ENCODE results near the gene KRTAP10-6. TPM values are rescaled to one million over a fixed set of nuclear protein-coding genes. Genes with fewer than 3 reads are reported as not detected.

KRTAP10-6 gene
- total RNA-seq, 2 donors from 2014 or later: not detected

GRCh38 chr21:44589586-44590305, 2.6 kb downstream of the KRTAP10-6 start:
- Histone ChIP-seq H3K9me3 (no peaks in the 10 kb centered on the region), H3K4me1 (no peaks in the 10 kb centered on the region), H3K27ac (no peak overlapping the region), H3K36me3 (replicated peaks in 1 of 2; ENCODE audit: insufficient read depth in 1 of 2, low read depth in 2 of 2) (no peaks in the 10 kb centered on the region), H3K27me3 (no peaks in the 10 kb centered on the region), H3K4me3 (no peak overlapping the region)
- WGBS, 2 donors: 60 to 63% methylated on average over 11 to 24 of the region's 24 CpGs
- TF ChIP-seq POLR2A (IDR thresholded peaks at IDR 0.05): no peak
- TF ChIP-seq CTCF (IDR thresholded peaks at IDR 0.05): no peak
- intact Hi-C loops (cut with DNase I): no loop called here
- no peak for DNase-seq
- no peak for ATAC-seq

- TF ChIP-seq CTCF (IDR thresholded peaks at IDR 0.05) (no peak), POLR2A (IDR thresholded peaks at IDR 0.05) (no peak)
- ATAC-seq: no peak
- intact Hi-C loops (cut with DNase I): no loop called here
- WGBS, 2 donors: 77 to 80% methylated on average over 2 of the region's 2 CpGs
- no peak for DNase-seq
- Histone ChIP-seq H3K27me3 (no peaks in the 10 kb centered on the region), H3K27ac (no peak overlapping the region), H3K36me3 (replicated peaks in 1 of 2; ENCODE audit: insufficient read depth in 1 of 2, low read depth in 2 of 2) (no peaks in the 10 kb centered on the region), H3K4me1 (no peaks in the 10 kb centered on the region), H3K4me3 (no peak overlapping the region), H3K9me3 (no peaks in the 10 kb centered on the region)
These were observed 3.2 kb downstream of the KRTAP10-6 start for GRCh38 chr21:44589094-44589493.

DNA sequence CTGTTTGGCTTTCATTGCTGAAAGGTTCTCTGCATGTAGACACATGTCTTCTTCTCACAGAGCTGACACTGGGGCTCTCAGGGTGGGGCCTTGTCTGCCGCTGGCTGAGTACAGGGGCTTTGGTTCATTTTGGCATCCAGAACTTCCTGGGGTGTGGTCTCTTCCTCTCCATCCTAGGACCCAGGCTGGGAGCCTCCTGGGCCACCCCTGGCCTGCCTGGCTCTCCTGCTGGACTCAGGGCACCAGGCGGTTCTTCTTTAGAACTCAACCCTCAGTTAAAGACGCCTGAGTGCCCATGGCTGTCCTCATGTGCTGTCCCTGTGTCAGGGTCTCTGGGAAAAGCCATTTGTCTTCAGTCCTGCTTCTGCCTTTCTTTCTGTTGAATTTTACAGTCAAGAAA, 6.4 kb downstream of the KRTAP10-6 start:
- Histone ChIP-seq H3K4me3 (no peak overlapping the region), H3K27me3 (no peaks in the 10 kb centered on the region), H3K9me3 (no peaks in the 10 kb centered on the region), H3K36me3 (replicated peaks in 1 of 2; ENCODE audit: insufficient read depth in 1 of 2, low read depth in 2 of 2) (no peaks in the 10 kb centered on the region), H3K27ac (no peak overlapping the region), H3K4me1 (no peaks in the 10 kb centered on the region)
- TF ChIP-seq POLR2A (IDR thresholded peaks at IDR 0.05) (no peak), CTCF (IDR thresholded peaks at IDR 0.05) (no peak)
- intact Hi-C loops (cut with DNase I): no loop called here
- 72 to 81% methylated on average over 3 of the region's 3 CpGs for WGBS, 2 donors
- ATAC-seq: no peak
- DNase-seq: no peak

DNA sequence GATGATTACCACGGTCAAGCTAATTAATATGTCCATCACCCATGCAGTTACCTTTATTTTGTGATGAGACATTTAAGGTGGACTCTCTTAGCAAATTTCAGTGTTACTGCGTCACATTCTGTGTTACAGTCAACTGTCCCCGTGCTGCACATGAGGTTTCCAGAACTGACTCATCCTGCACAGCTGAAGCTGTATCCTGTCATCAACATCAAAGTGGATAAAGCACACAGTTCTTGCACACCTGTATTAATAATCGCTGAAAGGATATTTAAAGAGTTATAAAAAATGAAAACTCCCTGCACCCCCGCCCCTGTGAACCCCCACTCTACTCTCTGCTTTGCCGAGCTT, 8.5 kb downstream of the KRTAP10-6 start:
- Histone ChIP-seq H3K27me3 (no peaks in the 10 kb centered on the region), H3K4me1 (no peaks in the 10 kb centered on the region), H3K4me3 (no peak overlapping the region), H3K36me3 (replicated peaks in 1 of 2; ENCODE audit: insufficient read depth in 1 of 2, low read depth in 2 of 2) (no peaks in the 10 kb centered on the region), H3K27ac (no peak overlapping the region), H3K9me3 (no peaks in the 10 kb centered on the region)
- no peak for ATAC-seq
- no peak for TF ChIP-seq POLR2A (IDR thresholded peaks at IDR 0.05)
- no peak for TF ChIP-seq CTCF (IDR thresholded peaks at IDR 0.05)
- no peak for DNase-seq
- WGBS, 2 donors: 53 to 59% methylated on average over 6 of the region's 6 CpGs
- intact Hi-C loops (cut with DNase I): no loop called here

Data from body of pancreas (tissue), 4 donors.